GM19468 (cell line): Measurements from ENCODE around the gene ZFYVE27.

Experiments
- ATAC-seq: cut with Tn5 transposase; IDR thresholded peaks from one replicate; pipeline ENCODE4 v1.9.1; 2021; ENCODE audit warnings: mild to moderate bottlenecking, moderate library complexity, moderate number of reproducible peaks; ENCODE audit not compliant: unreplicated experiment; ENCODE audit errors: extremely low read depth

ZFYVE27 gene

DNA sequence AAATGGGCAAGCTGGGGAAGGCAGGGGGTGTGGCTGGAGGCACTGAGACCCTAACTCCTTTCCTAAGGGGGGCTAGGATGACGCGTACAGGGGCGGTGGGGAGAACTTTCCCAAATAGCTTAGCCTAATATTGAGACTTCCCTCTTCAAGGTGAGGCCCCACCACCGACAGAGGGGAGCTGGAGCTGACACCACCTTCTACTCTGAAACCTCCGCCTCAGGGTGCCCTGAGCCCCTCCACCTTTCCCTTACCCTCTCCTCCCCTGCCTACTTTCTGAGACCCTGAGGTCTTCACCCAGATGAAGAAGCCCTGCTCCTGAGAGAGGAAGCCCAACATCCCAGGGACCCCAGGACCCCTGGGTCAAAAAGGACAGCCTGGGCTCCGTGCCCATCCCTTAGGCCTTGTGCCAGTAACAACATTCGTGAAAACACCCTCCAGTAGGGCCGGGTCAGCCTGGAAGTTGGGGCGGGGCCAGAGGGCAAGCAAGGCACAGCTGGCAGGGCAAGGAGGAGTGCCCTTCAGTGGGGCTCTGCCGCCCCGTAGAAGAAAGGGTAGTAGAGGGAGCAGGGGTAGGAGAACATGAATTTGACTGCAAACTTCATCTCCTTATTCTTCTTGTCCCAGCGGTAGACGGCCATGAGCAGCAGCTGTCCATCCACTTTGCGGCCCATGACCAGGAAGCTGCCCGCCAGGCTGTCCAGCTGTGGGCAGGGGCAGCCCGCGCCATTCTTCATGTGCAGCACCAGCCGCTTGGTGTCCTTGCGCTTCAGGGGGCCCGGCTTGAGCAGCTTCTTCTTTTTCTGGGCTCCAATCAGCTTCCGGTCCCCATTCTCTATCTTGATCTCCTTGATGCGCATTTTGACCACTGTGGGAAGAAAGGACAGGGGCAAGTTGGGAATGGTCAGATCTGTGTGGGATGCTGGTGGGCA, 30.3 kb downstream of the ZFYVE27 start:
- no peak for ATAC-seq

DNA sequence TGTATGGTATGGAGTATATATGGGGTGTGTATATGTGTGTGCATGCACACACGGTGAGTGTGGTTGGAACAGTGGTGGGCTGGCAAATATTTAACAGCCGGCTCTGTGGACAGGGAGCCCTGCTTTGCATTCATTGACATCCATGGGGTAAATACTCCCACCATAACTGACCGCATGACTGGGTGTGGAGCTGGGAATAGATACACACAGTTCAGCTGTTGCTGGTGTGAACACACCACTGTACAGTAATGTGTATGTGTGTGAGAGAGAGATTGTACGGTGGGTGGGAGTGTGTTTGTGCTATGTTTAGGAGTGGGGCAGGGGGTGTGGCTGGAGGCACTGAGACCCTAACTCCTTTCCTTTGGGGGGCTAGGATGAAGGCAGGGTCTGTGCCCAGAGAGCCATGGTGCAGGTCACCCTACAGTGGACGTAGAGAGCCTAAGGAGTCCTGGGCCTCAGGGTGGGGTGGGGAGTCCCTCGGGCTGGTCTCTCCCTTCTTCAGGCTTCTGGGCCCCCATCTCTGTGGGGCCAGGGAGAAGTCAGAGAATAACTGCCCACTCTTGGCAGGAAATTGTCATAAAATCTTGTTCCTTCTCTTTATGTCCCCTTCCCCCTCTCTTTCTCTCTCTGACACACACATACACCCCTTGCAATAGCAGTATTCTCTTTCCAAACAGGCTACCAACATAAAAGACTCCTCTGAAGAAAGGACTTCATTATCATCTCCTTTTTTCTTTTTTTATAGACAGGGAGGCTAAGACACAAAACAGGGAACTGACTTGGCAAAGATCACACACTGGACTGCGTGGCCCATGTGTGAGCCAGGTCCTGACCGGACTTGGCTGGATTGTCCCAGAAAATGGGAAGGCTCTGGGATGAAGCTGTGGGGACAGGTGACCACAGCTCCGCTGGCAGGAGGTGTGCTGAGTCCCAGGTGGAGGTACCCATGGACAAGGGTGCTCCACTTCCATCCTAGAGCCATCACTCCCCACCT, 31.7 kb downstream of the ZFYVE27 start:
- ATAC-seq, result no peak

DNA sequence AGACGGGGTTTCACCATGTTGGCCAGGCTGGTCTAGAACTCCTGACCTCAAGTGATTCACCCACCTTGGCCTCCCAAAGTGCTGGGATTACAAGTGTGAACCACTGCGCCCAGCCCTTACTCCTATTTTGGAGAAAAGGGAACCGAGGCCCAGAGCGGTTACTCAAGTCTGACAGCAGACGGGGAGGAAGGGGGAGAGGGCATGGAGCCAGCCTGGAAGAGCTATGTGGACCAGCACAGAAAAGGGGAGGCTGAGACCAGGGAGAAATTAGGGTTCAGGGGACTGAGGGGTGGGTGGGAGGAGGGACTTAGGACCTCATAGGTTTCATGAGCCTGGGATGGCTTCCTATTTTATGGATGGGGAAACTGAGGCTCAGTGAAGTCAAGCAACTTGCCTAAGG, 33.3 kb downstream of the ZFYVE27 start:
- ATAC-seq, result no peak

DNA sequence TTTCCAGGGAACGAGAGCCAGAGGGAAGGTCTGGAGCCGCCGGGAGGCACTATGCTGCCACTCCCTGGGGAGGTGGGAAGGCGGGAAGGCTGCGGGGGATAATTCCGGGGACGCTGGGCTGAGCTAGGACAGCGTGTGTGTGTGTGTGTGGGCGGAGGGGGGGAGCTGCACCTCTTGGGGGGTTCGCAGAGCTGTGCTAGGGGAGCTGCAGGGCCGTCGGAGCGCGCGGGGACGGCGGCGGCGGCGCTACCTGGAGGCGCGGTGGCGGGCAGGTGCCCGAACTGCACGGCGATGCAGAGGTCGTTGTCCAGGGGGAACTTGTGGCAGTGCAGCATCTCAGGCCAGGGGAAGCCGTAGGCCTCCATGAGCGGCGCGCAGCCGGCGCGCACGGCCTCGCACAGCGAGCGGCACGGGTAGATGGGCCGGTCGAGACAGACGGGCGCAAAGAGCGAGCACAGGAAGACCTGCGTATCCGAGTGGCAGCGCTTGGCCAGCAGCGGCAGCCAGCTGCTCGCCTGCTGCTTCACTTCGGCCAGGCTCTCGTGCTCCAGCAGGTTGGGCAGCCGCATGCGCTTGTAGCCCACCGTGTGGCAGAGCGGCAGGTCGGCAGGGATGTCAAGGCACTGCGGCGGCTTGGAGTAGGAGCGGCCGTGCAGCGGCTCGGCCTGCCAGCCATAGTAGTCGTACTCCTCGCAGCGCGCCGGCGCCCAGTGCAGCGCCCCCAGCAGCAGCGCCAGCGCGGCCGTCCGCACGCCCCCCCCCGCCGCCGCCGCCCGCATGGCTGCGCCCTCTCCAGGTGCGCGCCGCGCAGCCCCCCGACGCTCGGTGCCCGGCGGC, 34.3 kb downstream of the ZFYVE27 start:
- no peak for ATAC-seq

DNA sequence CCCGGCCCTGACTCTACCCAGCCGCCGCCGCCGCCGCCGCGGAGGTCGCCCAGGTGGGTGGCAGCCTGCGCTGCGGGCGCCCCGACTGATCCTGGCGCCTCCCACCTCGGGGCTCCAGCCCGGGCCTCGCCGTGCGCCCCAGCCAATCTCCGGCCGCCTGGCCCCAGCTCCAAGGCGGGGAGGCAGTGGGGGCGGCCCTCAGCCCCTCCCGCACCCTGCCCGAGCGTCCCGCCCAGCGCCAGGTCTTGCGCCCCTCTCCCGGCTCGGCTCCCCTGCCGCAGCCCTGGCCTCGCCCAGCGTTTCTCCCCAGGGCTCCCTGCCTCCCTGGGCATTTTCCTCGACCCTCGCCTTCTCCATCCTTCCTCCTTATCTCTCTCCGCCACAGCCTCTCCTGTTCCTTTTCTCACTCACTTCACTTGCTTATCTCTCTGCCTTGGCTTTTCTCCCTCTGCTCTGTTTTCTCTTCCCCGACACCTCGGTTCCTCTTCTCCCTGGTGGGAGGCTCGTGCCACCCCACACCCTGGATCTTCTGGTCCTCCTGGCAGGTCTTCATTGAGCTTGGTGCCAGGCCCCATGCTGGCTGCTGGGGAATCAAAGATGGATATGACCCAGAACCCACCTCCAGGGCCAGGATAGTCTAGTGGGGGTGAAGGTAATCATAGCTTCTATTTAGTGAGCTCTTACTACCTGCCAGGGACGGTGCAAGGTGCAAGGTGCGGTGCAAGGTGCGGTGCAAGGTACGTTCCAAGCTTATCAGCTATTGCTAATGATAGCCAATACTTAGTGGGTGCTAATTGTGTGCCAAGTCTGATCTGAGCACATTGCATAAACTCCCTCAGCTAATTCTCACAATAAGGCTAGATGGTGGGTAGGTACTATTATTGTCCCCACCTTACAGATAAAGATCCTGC, 35.2 kb downstream of the ZFYVE27 start, which contains the start of gene SFRP5:
Gene SFRP5, minus strand, starts transcription at position 87 of the 911 bp plus-strand sequence. CDS start 166 bp downstream, outside the sequence.
- ATAC-seq, result no peak

DNA sequence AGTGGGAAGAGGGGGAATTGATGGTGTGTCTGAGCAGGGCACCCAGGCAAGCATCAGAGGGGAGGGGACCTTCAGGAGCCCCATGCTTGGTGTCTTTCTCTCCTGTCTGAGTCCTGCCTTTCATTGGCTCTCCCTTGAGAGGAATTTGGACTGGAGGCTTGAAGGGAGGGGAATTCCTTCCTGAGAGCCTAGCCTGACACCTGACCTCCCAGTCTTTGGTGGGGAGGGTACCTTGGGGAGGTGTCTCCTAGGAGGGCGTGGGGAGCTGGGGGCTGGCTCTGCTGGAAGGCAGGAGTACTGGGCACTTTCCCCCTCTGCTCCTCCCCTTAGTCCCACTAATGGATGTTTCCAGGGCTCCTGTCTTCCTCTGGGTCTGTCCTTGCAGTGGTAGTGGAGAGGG, 36.2 kb downstream of the ZFYVE27 start:
- ATAC-seq, result no peak

DNA sequence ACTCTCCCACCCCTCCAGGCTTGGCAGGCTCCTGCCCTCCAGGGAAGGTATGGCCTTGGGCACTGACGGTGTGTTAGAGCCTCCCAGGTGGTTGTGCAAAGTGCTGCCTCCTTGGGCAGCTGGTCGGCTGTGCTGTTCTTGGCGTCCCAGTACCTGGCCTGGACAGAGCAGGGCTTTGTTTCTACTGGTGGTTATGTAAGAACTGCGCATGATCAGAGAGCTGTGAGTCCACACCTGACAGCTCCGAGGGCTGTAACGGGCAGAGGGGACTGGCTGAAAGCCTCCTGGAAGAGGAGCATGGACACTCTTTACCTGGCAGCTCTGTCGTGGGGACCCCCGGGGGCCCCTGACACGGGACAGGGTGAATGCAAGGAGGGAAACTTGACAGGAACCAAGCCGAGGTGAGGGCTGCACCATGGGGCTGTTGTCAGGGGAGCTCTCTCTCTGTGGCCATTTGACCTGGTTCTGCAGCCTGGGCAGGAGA, 37.9 kb downstream of the ZFYVE27 start:
- no peak for ATAC-seq

DNA sequence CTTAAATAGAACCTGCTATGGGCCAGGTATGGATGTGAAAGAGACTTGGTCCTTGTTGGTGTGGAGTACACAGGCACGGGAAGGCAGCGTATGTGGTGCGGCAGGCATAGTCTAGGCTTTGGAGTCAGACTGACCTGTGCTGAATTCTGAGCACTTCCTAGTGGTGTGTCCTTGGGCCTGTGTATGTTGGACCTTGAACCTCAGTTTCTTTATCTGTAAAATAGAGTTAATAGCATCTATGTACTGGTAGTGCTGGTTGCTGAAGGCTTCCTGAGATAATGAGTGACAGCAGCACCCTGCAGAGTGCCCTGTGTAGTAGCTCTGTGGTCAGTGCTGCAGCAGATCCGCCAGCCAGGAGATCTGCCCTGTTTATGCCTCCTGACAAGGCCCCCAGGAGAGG, 40.2 kb downstream of the ZFYVE27 start:
- no peak for ATAC-seq

DNA sequence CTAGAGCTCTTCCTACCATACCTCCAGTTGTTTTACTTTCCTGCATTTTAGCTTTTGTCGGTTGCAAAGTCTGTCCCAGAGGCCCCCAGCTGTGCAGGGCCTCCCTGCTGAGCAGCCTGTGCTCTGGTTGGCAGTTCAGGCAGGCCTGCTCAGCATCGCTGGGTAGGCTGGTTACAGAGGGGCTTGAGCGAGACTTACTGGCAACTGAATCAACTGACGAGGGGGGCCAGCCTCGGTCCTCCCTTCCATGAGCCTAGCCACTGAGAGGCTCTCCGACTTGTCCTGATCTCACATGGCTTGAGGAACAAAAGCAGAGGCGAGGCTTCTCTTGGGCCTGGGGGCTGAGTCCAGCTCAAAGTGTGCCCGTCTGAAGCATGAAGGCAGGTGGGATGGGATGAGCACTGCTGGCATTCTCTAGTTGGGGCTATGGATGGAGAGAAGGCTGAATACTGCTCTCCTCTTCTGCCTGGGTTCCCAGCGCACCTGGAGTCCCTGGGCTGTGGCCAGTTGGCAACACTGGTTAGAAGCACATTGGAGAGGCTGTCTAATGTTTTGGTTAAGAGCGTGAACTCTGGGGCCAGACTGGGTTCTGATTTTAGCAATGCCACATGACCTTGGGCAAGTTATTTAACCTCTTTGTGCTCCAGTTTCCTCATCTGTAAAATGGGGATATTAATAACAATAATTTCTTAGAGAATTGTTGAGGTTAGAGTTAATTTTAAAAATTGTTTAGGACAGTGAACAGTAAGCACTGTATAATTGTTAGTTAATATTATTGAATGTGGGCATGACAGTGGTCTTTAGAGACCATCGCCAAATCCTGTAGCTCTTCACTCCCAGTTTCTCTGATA, 41.7 kb downstream of the ZFYVE27 start:
- no peak for ATAC-seq

DNA sequence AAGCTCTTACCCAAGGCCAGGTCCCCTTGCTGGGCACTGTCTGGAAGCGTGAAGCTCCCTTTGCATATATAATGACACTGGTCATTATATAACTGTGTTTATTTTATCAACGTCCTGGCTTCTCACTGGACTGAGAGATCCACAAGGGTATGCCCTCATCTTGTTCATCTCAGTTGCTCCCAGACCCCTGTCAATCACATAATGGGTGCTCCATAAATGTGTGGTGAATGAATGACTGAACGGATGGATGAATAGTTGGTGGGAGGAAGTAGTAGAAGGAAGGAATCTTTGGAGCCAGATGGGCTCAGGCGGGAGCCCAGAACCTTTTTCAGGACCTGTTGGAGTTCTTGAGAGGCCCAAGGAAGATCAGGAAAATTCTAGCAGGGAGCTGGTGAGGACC, 42.6 kb downstream of the ZFYVE27 start:
- ATAC-seq, result no peak

DNA sequence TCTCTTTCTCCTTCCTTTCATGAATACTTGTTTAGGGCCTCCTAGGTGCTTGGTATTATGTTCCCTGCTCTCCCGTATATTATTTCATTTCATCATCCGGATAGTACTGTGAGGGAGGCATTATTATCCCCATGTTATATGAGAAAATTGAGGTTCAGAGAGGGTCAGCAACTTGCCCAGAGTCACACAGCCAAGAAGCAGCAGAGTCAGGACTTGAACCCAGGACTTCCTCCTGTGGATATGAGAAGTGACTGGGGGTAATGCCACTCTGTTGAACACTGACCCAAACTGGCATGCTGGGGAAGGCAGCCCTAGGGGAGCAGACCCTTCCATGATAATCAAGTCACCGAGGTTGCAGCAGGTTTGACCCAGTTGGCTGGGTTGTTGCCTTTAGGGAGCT, 43.0 kb downstream of the ZFYVE27 start:
- no peak for ATAC-seq

DNA sequence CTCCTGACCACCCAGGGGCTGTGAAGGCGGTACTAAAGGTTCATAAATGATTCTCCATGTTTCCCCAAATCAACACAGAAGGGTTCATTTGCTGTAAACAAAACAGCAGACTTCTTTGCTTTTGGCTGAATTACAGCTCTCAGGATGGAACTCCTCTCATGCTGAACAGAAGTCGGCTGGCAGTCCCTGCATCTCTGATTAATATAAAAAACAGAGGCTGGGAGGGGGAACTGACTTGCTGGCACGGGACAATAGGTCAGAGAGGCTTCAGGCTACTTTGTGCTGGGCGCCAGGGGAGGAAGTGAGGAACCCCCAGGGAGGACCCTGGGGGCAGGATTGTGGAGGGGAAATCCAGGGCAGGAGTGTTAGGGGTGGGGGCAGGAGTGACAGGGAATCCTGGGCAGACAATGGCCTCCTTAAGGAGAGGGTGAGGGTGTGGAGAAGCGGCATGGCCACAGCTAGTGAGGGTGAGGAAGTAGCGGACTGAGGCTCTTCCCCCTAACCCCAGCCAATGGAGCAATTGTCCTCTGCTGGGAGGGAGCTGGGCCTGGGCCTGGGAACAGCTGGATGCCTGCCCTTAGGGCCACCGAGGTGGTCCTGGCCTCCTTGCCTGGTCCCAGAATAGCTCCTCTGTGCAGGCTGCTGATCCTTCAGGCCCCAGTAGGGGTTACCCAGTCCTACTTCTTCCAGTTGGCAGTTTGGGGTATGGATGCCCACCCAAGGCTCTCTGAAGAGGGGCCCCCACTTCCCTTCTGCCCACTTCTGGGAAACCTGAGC, 44.1 kb downstream of the ZFYVE27 start:
- no peak for ATAC-seq

DNA sequence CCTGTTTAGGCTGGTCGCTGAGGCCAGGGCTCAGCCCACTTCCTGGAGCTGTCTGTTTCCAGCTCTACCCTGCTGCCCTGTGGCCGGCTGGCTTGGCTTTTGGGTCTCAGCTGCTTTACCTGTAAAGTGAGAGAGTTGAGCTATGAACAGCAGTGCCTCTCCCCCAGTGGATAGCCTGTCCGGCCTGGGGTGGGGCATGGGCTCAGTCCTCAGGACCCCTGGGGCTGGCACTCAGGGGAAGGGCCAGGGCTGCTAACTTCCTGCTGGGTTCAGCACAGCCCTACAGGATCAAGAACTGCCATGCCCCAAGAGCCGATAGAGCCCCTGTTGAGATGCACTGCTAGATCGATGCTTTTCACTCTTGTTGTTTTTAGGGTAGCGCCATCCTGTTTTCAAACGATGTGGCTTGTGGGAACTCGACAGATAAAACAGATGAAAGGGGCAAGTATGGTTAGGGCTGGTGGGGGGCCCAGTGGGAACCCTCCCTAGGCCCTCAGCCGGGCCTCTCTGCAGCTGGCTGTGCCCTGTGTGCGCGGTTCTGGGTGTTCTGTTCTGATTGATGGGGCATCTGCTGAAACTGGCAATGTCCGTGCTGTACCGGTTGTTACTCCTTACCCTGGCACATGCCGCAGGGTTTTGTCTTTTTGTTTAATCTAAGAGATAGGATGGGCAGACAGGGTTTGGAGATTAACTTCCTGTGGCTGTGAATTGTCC, 44.8 kb downstream of the ZFYVE27 start:
- no peak for ATAC-seq

DNA sequence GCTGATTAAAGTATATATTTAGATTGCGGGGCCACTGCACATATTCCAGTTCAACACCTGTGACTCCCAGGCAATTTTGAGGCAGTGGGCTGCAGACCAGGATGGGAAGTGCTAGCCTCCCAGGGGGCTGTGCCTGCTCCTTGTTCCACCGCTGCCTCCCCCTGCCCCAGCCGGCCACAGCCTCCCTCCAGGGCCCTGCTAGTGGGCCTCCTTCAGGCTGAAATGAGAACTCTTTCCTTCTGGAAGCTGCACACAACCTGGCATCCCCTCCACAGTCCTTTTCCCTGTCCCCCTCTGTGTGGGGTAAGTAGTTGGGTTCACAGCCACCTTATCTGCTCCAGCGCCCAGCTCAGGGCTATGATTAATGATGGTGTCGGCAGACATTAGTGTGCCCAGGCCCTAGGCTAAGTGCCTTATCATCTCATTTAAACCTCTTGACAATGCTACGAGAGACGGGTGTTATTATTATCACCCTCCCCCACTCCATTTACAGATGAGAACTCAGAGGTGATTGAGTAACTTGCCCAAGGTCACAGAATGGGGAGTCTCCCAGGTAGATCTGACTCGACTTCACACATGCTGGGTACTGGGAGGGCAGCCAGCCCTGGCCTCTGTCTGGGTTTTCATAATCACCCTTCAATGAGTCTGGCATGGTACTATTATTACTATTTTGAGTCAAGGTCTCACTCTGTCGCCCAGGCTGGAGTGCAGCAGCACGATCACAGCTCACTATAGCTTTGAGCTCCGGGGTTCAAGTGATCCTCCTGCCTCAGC, 45.7 kb downstream of the ZFYVE27 start:
- ATAC-seq, result no peak

DNA sequence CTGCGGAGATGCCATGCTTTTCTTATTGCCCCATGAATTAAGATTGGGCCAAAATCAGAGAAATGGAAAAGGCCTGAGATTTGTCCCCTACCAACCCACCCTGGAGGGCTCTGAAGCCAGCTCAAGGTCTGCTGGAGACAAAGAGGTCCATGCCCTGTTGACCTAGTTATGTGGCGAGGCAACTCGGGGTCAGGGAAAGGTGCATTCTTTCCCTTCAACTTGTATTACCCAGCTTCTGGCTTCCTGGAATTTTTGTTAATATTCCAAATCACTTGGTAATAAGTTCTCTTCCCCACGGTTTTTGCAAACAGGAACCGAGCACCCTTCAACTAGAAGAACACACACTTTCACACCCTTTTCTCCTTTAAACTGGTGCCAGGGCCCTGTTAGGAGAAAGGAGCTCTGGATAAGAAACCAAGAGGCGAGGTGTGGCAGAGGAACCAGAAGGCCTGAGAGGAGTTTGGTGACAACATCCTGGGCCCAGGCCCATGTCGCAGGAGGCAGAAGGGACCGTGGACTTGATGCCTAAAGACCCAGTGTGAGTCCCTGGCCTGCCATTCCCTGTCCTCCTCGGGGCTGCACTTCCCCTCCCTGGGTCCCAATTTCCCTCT, 47.4 kb downstream of the ZFYVE27 start:
- no peak for ATAC-seq
